Activated naive CD8-positive, alpha-beta T cell treated with anti-CD3 and anti-CD28 coated beads, Interleukin-2, amount 50 U/mL, for 24 hours (primary cell): ENCODE results near the gene USP25.
A peak's percentile ranks its signal among the peaks of the same experiment; 100 is the strongest.

Source experiments
- ATAC-seq: fragments of 150-1000 bp; cut with Tn5 transposase; one replicate; pipeline ENCODE4 v1.10.0; 2021
- DNase-seq: peaks from one replicate; pipeline ENCODE4 v3.0.0; 2021
- H3K27ac Mint-ChIP-seq: one replicate; pipeline ENCODE4 v1.8.0; 2021; ENCODE audit warnings: mild to moderate bottlenecking, mixed read lengths
- H3K27me3 Mint-ChIP-seq: one replicate; pipeline ENCODE4 v1.8.0; 2021; ENCODE audit warnings: mixed read lengths
- H3K36me3 Mint-ChIP-seq: one replicate; pipeline ENCODE4 v1.8.0; 2021; ENCODE audit warnings: low read depth, mixed read lengths
- H3K4me1 Mint-ChIP-seq: one replicate; pipeline ENCODE4 v1.8.0; 2021; ENCODE audit warnings: mixed read lengths
- H3K4me3 Mint-ChIP-seq: one replicate; pipeline ENCODE4 v1.8.0; 2021; ENCODE audit warnings: mild to moderate bottlenecking, moderate library complexity, mixed read lengths
- H3K9me3 Mint-ChIP-seq: one replicate; pipeline ENCODE4 v1.8.0; 2021; ENCODE audit warnings: mixed read lengths

Gene USP25

GRCh38 chr21:15763359-15763758, 33.6 kb downstream of the USP25 start:
- peaks cover 40% of the 10 kb centered on the region for H3K36me3 Mint-ChIP-seq
- no peak overlapping the region for H3K27ac Mint-ChIP-seq
- no peaks in the 10 kb centered on the region for H3K27me3 Mint-ChIP-seq
- H3K4me3 Mint-ChIP-seq, result no peak overlapping the region
- DNase-seq (no peak), ATAC-seq (peak; percentile 46)
- H3K4me1 Mint-ChIP-seq, result peaks cover 53% of the 10 kb centered on the region
- peaks cover 9% of the 10 kb centered on the region for H3K9me3 Mint-ChIP-seq

- DNase-seq (no peak), ATAC-seq (no peak)
- peaks cover 54% of the 10 kb centered on the region for H3K4me1 Mint-ChIP-seq
- no peaks in the 10 kb centered on the region for H3K27me3 Mint-ChIP-seq
- peaks cover 9% of the 10 kb centered on the region for H3K9me3 Mint-ChIP-seq
- H3K4me3 Mint-ChIP-seq, result no peak overlapping the region
- H3K27ac Mint-ChIP-seq, result no peak overlapping the region
- H3K36me3 Mint-ChIP-seq, result peaks cover 49% of the 10 kb centered on the region
Observed at GRCh38 chr21:15764878-15765277, 35.1 kb downstream of the USP25 start.

- Mint-ChIP-seq H3K4me1 (peaks cover 42% of the 10 kb centered on the region), H3K27ac (no peak overlapping the region), H3K9me3 (peaks cover 2% of the 10 kb centered on the region), H3K27me3 (no peaks in the 10 kb centered on the region), H3K4me3 (no peak overlapping the region), H3K36me3 (peaks cover 57% of the 10 kb centered on the region)
- ATAC-seq (no peak), DNase-seq (no peak)
Observed at GRCh38 chr21:15766952-15767603, 37.3 kb downstream of the USP25 start.

- H3K4me3 Mint-ChIP-seq, result no peak overlapping the region
Observed at GRCh38 chr21:15768045-15768601, 38.3 kb downstream of the USP25 start.

GRCh38 chr21:15768853-15769252, 39.1 kb downstream of the USP25 start:
- Mint-ChIP-seq H3K27ac (no peak overlapping the region), H3K36me3 (peaks cover 48% of the 10 kb centered on the region), H3K27me3 (no peaks in the 10 kb centered on the region), H3K4me1 (peaks cover 28% of the 10 kb centered on the region), H3K9me3 (no peaks in the 10 kb centered on the region), H3K4me3 (no peak overlapping the region)
- ATAC-seq (no peak), DNase-seq (no peak)

More at GRCh38 chr21:15768045-15768601, 38.3 kb downstream of the USP25 start:
- Mint-ChIP-seq H3K36me3 (peaks cover 50% of the 10 kb centered on the region), H3K4me1 (peaks cover 31% of the 10 kb centered on the region), H3K27me3 (no peaks in the 10 kb centered on the region), H3K27ac (no peak overlapping the region), H3K9me3 (no peaks in the 10 kb centered on the region)
- DNase-seq (no peak), ATAC-seq (no peak)

DNA sequence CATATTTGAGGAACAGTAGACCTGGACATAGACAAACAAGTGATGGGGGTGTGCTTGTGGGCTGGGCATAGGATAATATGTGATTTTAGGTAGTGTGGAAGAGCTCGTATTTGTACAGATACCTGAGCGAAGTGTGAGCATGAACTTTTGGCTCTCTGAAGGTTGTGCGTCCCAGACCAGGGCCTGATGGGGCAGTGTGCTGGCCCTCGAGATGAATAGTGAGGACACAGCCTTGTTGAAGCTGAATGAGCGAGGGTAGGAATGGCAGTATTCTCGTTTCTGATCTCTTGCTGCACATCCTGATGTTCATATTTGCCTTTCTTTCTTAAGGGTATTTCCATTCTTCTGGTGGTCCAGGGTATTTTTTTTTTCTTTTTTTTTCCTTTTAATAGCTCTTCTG, 41.5 kb downstream of the USP25 start:
- peaks cover 30% of the 10 kb centered on the region for H3K4me1 Mint-ChIP-seq
- H3K36me3 Mint-ChIP-seq, result peaks cover 50% of the 10 kb centered on the region
- H3K9me3 Mint-ChIP-seq, result no peaks in the 10 kb centered on the region
- DNase-seq (no peak), ATAC-seq (no peak)
- H3K4me3 Mint-ChIP-seq, result no peak overlapping the region
- H3K27me3 Mint-ChIP-seq, result no peaks in the 10 kb centered on the region
- H3K27ac Mint-ChIP-seq, result no peak overlapping the region

- no peak overlapping the region for H3K27ac Mint-ChIP-seq
Observed at GRCh38 chr21:15772654-15773053, 42.9 kb downstream of the USP25 start.

DNA sequence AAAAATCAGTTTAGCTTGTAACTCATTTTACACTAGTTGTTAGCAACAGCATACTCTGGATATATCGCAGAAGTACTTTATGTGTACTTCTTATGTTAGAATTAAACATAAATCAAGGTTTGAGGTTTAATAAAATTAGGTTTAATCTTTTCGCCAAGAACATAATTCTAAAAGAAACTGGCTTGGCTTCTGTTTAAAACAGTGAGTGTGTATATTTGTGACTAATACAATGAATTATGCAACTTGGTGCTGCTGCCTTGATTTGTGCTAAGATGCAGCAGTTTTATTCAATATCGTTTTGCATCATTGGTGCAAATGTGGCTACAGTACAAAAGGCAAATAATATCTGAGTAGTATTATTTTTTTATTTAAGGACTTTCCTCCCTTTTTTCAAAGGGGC, 44.8 kb downstream of the USP25 start:
- H3K9me3 Mint-ChIP-seq, result no peaks in the 10 kb centered on the region
- no peaks in the 10 kb centered on the region for H3K27me3 Mint-ChIP-seq
- peaks cover 17% of the 10 kb centered on the region for H3K4me1 Mint-ChIP-seq
- peaks cover 29% of the 10 kb centered on the region for H3K36me3 Mint-ChIP-seq
- H3K4me3 Mint-ChIP-seq, result no peak overlapping the region
- ATAC-seq, result no peak
- DNase-seq, result no peak
- H3K27ac Mint-ChIP-seq, result no peak overlapping the region

More at GRCh38 chr21:15772654-15773053, 42.9 kb downstream of the USP25 start:
- no peak for ATAC-seq
- Mint-ChIP-seq H3K36me3 (peaks cover 41% of the 10 kb centered on the region), H3K4me3 (no peak overlapping the region), H3K9me3 (no peaks in the 10 kb centered on the region), H3K4me1 (peaks cover 29% of the 10 kb centered on the region), H3K27me3 (no peaks in the 10 kb centered on the region)
- no peak for DNase-seq

GRCh38 chr21:15775291-15775690, 45.5 kb downstream of the USP25 start:
- no peak for ATAC-seq
- Mint-ChIP-seq H3K9me3 (no peaks in the 10 kb centered on the region), H3K36me3 (peaks cover 25% of the 10 kb centered on the region), H3K4me3 (no peak overlapping the region), H3K27ac (no peak overlapping the region), H3K27me3 (no peaks in the 10 kb centered on the region), H3K4me1 (peaks cover 16% of the 10 kb centered on the region)
- no peak for DNase-seq

DNA sequence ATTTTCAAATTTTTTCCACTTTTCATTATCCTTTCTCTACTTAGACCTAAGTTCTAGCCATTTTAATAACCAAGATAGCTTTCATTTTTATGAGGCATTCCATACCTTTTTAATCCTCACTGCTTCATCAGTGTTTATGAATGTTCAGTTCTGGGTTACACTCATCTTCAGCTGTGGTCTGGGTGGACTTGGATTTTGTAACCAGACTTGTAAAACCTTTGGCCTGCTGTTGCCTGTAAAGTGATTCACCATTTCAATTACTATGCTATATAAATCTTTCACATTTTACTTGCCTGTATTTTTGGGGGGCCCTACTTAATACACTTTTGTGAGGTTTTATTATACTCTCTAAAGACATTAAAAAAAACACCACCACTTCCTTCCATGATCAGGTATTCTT, 46.2 kb downstream of the USP25 start:
- H3K4me3 Mint-ChIP-seq, result no peak overlapping the region
- no peak overlapping the region for H3K27ac Mint-ChIP-seq
- H3K36me3 Mint-ChIP-seq, result peaks cover 28% of the 10 kb centered on the region
- no peaks in the 10 kb centered on the region for H3K27me3 Mint-ChIP-seq
- DNase-seq (no peak), ATAC-seq (no peak)
- H3K4me1 Mint-ChIP-seq, result peaks cover 12% of the 10 kb centered on the region
- H3K9me3 Mint-ChIP-seq, result no peaks in the 10 kb centered on the region

DNA sequence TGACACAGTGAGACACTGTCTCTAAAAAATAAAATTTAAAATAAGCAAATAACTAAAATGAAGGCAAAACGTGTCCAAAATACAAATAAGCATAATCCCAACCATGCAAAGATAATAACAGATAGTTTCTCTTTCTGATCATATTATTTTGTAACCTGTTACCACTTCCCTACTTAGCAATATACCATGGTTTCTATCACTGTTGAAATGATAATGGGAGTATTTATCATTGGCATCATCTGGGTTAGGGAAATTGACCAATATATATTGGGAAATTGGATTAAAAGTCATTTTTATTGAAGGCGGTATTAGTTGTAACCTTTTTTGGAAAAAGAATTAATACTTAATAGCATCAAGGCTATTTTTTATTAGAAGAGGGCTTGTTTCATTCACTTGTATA, 47.0 kb downstream of the USP25 start:
- DNase-seq (no peak), ATAC-seq (no peak)
- no peak overlapping the region for H3K4me3 Mint-ChIP-seq
- H3K27me3 Mint-ChIP-seq, result no peaks in the 10 kb centered on the region
- peaks cover 10% of the 10 kb centered on the region for H3K4me1 Mint-ChIP-seq
- H3K9me3 Mint-ChIP-seq, result no peaks in the 10 kb centered on the region
- H3K27ac Mint-ChIP-seq, result no peak overlapping the region
- H3K36me3 Mint-ChIP-seq, result peaks cover 30% of the 10 kb centered on the region

GRCh38 chr21:15781986-15782385, 52.2 kb downstream of the USP25 start:
- H3K4me1 Mint-ChIP-seq, result peaks cover 13% of the 10 kb centered on the region
- no peak for ATAC-seq
- no peaks in the 10 kb centered on the region for H3K27me3 Mint-ChIP-seq
- DNase-seq, result no peak
- peaks cover 12% of the 10 kb centered on the region for H3K9me3 Mint-ChIP-seq
- H3K27ac Mint-ChIP-seq, result no peak overlapping the region
- H3K4me3 Mint-ChIP-seq, result no peak overlapping the region
- peaks cover 38% of the 10 kb centered on the region for H3K36me3 Mint-ChIP-seq

GRCh38 chr21:15788847-15789523, 59.2 kb downstream of the USP25 start:
- ATAC-seq (no peak), DNase-seq (no peak)
- no peak overlapping the region for H3K27ac Mint-ChIP-seq
- peaks cover 14% of the 10 kb centered on the region for H3K4me1 Mint-ChIP-seq
- no peak overlapping the region for H3K4me3 Mint-ChIP-seq
- no peaks in the 10 kb centered on the region for H3K27me3 Mint-ChIP-seq
- peaks cover 13% of the 10 kb centered on the region for H3K36me3 Mint-ChIP-seq
- H3K9me3 Mint-ChIP-seq, result peaks cover 5% of the 10 kb centered on the region

DNA sequence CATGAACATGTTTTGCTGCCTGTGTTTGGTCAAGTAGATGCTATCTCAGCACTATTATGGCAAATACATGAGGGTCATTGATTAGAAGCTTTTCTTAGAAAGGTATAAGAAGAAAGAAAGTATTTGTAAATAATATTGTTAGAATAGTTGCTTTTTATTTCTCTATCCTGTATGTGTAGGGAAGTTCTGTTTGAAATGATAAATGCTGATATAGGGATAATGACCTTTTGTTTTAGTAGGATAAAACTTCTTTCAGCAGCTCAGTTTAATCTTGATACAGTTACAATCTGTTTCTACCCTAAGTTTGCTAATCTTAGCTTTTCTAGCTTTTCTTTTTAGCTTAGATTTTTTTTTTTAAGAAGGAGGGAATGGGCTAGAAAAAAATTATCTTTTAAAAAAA, 63.3 kb downstream of the USP25 start:
- Mint-ChIP-seq H3K4me1 (peaks cover 43% of the 10 kb centered on the region), H3K4me3 (no peak overlapping the region), H3K9me3 (no peaks in the 10 kb centered on the region), H3K27me3 (no peaks in the 10 kb centered on the region), H3K27ac (no peak overlapping the region), H3K36me3 (peaks cover 10% of the 10 kb centered on the region)
- DNase-seq (no peak), ATAC-seq (no peak)

GRCh38 chr21:15793550-15794235, 63.9 kb downstream of the USP25 start:
- ATAC-seq, result no peak
- H3K27me3 Mint-ChIP-seq, result no peaks in the 10 kb centered on the region

More at GRCh38 chr21:15793550-15794235, 63.9 kb downstream of the USP25 start:
- Mint-ChIP-seq H3K9me3 (no peaks in the 10 kb centered on the region), H3K4me1 (peaks cover 46% of the 10 kb centered on the region), H3K27ac (no peak overlapping the region), H3K4me3 (no peak overlapping the region), H3K36me3 (peaks cover 11% of the 10 kb centered on the region)
- no peak for DNase-seq
